GM06990 (cell line): ENCODE results near the gene SYT17.
"Not testable (repeated sequence)": the region's sequence is repeated elsewhere in the genome, so short reads cannot be mapped to it uniquely, and the experiment has no call there.

Experiments
- DNase-seq: peaks from one replicate; pipeline ENCODE4 v3.0.0-alpha.2; 2011; ENCODE audit not compliant: insufficient read length; ENCODE audit errors: extremely low read depth
- H3K27me3 ChIP-seq: replicated peaks from 2 replicates; pipeline ENCODE4 v1.6.0; 2011; ENCODE audit warnings: low read length; ENCODE audit not compliant: control insufficient read depth, insufficient read depth
- H3K36me3 ChIP-seq: 2 replicates; pipeline ENCODE4 v1.5.1; 2011; ENCODE audit warnings: low read length; ENCODE audit not compliant: control insufficient read depth, insufficient read depth
- H3K4me3 ChIP-seq: replicated peaks from 2 replicates; pipeline ENCODE4 v1.5.1; 2011; ENCODE audit warnings: low read depth, mild to moderate bottlenecking, control low read depth, low read length
- TF ChIP-seq, protein P1 (sequence below): IDR thresholded peaks from 2 replicates; pipeline ENCODE4 v1.5.1; 2011; ENCODE audit warnings: low read length, control low read depth, mild to moderate bottlenecking, inconsistent platforms; ENCODE audit not compliant: insufficient read depth, poor library complexity, severe bottlenecking

The SYT17 gene

DNA sequence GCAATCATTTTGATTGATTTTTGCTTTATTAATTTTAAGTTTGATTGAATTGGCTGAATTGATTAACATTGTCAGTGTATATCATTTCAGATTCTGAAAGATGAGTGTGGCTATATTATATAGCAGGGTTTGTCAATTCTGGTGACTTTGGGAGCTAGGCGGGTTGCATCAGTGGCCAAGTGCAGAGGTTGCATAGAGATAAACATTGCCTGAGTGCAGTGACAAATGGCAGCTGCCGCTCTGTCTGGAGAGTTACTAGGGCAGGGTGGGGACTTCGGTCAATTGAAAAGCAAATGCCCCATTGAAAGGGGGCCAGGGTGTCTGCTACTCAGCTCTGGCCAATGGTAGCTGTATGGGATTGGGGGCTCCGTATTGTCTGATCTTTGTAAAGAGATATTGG lies 12.7 kb downstream of the SYT17 start:
- Histone ChIP-seq H3K27me3 (no peaks in the 10 kb centered on the region; the same call in 1 of the 2 replicates), H3K36me3 (no peaks in the 10 kb centered on the region), H3K4me3 (no peak overlapping the region)
- DNase-seq, result no peak
- TF ChIP-seq, protein P1, sequence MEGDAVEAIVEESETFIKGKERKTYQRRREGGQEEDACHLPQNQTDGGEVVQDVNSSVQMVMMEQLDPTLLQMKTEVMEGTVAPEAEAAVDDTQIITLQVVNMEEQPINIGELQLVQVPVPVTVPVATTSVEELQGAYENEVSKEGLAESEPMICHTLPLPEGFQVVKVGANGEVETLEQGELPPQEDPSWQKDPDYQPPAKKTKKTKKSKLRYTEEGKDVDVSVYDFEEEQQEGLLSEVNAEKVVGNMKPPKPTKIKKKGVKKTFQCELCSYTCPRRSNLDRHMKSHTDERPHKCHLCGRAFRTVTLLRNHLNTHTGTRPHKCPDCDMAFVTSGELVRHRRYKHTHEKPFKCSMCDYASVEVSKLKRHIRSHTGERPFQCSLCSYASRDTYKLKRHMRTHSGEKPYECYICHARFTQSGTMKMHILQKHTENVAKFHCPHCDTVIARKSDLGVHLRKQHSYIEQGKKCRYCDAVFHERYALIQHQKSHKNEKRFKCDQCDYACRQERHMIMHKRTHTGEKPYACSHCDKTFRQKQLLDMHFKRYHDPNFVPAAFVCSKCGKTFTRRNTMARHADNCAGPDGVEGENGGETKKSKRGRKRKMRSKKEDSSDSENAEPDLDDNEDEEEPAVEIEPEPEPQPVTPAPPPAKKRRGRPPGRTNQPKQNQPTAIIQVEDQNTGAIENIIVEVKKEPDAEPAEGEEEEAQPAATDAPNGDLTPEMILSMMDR, result no peak

- no peaks in the 10 kb centered on the region; the same call in 1 of the 2 replicates for H3K27me3 ChIP-seq
- H3K36me3 ChIP-seq, result no peaks in the 10 kb centered on the region
- no peak for DNase-seq
- TF ChIP-seq, protein P1, result no peak
- H3K4me3 ChIP-seq, result no peak overlapping the region
Measured at GRCh38 chr16:19182481-19182880, 14.4 kb downstream of the SYT17 start.

DNA sequence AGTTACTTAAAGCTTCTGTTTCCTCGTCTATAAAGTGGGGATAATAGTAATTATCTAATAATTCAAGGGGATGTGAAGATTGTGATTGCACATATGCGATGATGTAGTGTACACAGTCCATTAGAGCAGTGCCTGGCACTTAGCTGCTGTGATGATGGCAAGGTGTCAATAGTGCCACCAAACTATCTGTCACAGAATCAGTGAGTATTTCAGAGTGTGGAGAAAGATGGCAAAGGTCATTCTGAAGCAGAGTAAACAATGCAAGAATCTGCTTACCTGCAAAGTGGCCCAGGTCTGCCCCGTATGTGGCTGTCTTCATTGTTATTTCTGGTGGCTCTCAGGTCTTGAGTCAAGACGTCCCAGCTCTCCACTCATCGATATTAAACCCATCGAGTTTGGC lies 15.1 kb downstream of the SYT17 start:
- Histone ChIP-seq H3K4me3 (no peak overlapping the region), H3K36me3 (no peaks in the 10 kb centered on the region), H3K27me3 (no peaks in the 10 kb centered on the region; the same call in 1 of the 2 replicates)
- no peak for DNase-seq
- TF ChIP-seq, protein P1, result no peak

- no peak for DNase-seq
- Histone ChIP-seq H3K27me3 (no peaks in the 10 kb centered on the region), H3K4me3 (no peak overlapping the region), H3K36me3 (no peaks in the 10 kb centered on the region)
- TF ChIP-seq, protein P1, result no peak
Measured at GRCh38 chr16:19184823-19185509, 16.9 kb downstream of the SYT17 start.

- TF ChIP-seq, protein P1, result no peak
- DNase-seq, result no peak
- Histone ChIP-seq H3K36me3 (no peaks in the 10 kb centered on the region), H3K4me3 (no peak overlapping the region), H3K27me3 (no peaks in the 10 kb centered on the region)
Measured at GRCh38 chr16:19185510-19185851, 17.4 kb downstream of the SYT17 start.

DNA sequence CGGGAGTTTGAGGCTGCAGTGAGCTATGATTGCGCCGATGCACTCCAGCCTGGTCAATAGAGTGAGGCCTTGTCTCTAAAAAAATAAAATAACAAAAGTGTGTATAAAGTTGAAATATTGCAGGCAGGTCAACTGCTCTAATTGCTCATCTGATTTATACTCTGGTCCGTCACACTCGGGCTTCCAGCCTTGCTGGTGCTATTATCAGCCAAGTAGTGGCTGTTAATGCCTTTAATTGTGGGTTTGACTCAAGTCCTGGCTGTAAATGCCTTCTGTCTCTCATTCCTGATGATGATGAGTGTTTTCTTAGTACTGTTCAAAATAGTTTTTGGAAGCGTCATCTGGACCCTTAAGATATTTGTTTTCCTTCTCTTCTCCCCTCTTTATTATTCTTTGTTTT lies 18.4 kb downstream of the SYT17 start:
- Histone ChIP-seq H3K36me3 (no peaks in the 10 kb centered on the region), H3K4me3 (no peak overlapping the region), H3K27me3 (no peaks in the 10 kb centered on the region)
- TF ChIP-seq, protein P1, result no peak
- no peak for DNase-seq

GRCh38 chr16:19187961-19188360 lies 19.9 kb downstream of the SYT17 start:
- H3K27me3 ChIP-seq, H3K4me3 ChIP-seq, DNase-seq, H3K36me3 ChIP-seq: not testable (repeated sequence)
